HG03135 (cell line): ENCODE measurements around the gene SUMF1.

ENCODE experiments used
- ATAC-seq: cut with Tn5 transposase; IDR thresholded peaks from one replicate; pipeline ENCODE4 v1.9.1; 2021; ENCODE audit warnings: mild to moderate bottlenecking, moderate library complexity; ENCODE audit not compliant: unreplicated experiment

Gene SUMF1

GRCh38 chr3:4466741-4467521 is at the start of gene SUMF1:
TSS of gene SUMF1 (minus strand) at chr3:4467269. CDS start at chr3:4467245, 24 bp downstream.
- peak; percentile 97 for ATAC-seq

GRCh38 chr3:4515916-4516579 is 49.0 kb upstream of the SUMF1 start:
- ATAC-seq, result no peak

DNA sequence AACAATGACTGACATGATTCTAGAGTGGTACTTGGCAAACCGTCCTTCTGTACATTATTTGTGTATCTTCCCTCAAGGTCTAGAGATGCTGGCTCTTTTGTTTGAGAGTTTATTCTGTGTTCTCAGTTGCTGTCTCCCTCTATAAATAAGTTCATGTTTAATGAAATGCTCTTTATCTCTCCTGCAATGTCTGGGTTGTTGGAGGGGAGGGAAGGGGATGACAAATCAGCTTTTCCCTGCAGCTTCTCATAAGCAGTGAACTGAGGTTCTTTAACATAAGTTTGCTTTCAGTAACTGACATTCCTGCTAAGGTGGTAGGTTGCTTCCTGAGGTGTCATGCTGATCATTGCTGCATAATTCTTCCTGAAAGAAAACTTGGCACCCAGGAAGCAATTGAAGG is 47.8 kb upstream of the SUMF1 start:
- ATAC-seq, result no peak

GRCh38 chr3:4514321-4514720 is 47.3 kb upstream of the SUMF1 start:
- ATAC-seq, result no peak

- ATAC-seq, result no peak
Measured at GRCh38 chr3:4512895-4513616, 46.0 kb upstream of the SUMF1 start.

GRCh38 chr3:4511491-4512262 is 44.6 kb upstream of the SUMF1 start:
- no peak for ATAC-seq

GRCh38 chr3:4509983-4510755 is 43.1 kb upstream of the SUMF1 start:
- ATAC-seq, result no peak

- no peak for ATAC-seq
Measured at GRCh38 chr3:4509043-4509442, 42.0 kb upstream of the SUMF1 start.

GRCh38 chr3:4508048-4508981 is 41.2 kb upstream of the SUMF1 start:
- ATAC-seq, result peak; percentile 63

GRCh38 chr3:4507024-4507596 is 40.0 kb upstream of the SUMF1 start:
- ATAC-seq, result no peak

DNA sequence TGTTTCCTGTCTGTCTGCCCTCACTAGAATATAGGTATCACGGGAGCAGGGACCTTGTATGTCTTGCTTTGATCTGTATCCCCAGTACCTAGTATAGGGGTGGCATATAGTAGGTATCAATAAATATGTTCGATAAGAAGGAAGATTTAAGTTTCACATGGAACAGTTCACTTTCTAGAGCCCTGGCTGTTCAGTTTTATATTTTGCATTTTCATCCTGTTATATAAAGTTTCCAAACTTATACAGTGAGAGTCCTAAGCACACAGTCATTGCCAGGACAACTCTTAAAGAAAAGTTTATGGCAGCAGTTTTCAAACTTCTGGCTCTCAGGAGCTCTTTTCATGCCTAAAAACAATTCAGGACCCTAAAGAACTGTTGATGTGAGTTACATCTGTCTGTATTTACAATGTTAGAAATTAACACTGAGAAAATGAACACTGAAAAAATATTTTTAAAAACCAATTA is 39.5 kb upstream of the SUMF1 start:
- ATAC-seq, result no peak

GRCh38 chr3:4505688-4506558 is 38.9 kb upstream of the SUMF1 start:
- ATAC-seq, result no peak

- ATAC-seq, result no peak
Measured at GRCh38 chr3:4504340-4505261, 37.5 kb upstream of the SUMF1 start.

DNA sequence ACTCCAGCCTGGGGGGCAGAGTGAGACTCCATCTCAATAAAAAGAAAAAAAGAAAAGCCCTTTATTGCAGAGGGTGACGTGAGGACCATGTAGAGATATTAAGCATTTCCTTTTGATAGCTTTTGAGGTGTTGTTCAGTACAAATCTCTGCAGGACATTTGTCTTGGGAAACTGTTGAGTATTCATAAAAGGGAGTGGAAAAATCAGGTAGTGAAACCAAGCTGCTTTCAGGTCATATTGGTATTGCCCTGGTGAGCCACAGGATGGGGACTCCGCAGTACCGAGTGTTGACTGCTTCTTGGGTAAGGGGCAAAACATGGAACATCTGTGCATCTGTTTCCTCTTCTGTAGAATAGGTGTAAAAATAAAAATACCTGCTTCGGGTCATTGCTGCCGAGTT is 36.0 kb upstream of the SUMF1 start:
- peak; percentile 50 for ATAC-seq

DNA sequence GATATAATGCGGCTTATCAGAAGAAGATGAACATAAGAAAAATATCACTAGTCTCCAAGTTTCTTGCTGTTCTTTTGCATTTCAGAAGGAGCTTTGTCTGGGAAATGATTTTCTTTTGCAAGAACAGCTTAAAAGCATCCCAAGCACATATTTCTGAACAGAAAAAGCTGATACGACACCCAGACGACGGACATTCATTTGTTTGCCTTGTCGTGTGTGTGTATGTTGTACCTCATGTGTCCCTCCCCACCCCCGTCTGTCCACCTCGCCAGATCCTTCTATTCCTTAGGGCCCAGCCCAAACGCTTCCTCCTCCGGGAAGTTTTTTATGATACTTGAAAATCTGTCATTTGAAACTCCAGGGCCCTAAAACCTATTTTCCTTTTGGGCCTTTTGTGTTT is 34.9 kb upstream of the SUMF1 start:
- no peak for ATAC-seq

DNA sequence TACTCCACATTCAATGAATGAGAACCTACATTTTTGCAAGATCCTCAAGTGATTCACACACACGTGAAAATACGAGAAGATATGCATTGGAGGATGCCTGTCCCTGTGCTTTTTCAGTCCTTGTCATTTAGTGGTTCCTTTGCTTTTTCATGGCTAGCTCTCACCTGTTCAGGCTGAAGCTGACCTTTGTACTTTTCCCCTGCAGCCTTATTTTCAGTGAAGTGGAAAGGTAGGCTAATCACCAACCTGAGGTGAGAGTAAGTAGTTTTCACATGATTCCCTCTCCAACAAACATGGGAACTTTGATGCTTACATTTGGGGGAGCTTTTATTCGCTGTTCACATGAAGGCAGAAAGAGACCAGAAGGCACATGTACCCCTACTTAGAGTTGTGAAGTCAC is 34.4 kb upstream of the SUMF1 start:
- ATAC-seq, result no peak

- no peak for ATAC-seq
Measured at GRCh38 chr3:4498446-4498845, 31.4 kb upstream of the SUMF1 start.
